ENCODE results near the gene HSD17B1. TPM values are rescaled to one million over a fixed set of nuclear protein-coding genes. Genes with fewer than 3 reads are reported as not detected.
A peak's percentile ranks its signal among the peaks of the same experiment; 100 is the strongest.

Gene HSD17B1
- total RNA-seq, 1 experiment from 2014 or later = 2.3 TPM

DNA sequence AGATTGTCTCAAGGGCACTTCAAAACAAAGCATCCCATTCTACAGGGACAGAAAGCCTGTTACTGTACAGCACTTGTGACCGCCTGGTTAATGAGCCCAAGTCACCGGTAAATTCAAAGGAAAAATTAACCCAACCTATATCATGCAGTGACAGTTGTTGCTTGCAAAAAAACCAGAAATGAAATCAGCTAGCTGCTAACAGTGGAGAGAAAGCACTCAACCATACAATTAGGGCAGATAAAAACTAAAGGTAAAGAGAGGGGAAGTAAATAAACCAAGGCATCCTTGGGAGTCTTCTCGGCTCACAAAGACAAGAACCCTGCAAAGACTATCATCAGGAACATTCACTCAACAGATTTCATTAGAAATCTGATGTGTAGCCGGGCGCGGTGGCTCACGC lies 50.6 kb downstream of the HSD17B1 start:
- Mint-ChIP-seq H3K4me3 (ENCODE audit: unreplicated experiment) (no peak overlapping the region), H3K27me3 (ENCODE audit: insufficient read depth, unreplicated experiment) (no peaks in the 10 kb centered on the region), H3K27ac (ENCODE audit: unreplicated experiment) (no peak overlapping the region), H3K36me3 (ENCODE audit: insufficient read depth, unreplicated experiment) (peaks cover 9% of the 10 kb centered on the region), H3K9me3 (ENCODE audit: unreplicated experiment) (no peaks in the 10 kb centered on the region), H3K4me1 (ENCODE audit: low read depth, unreplicated experiment) (peaks cover 13% of the 10 kb centered on the region)
- no TSS peak for BruUV-seq (replicated peaks)
- H3K27me3 ChIP-seq (replicated peaks; ENCODE audit: control insufficient read depth, insufficient read depth, low read length) = no peaks in the 10 kb centered on the region
- no peaks in the 10 kb centered on the region for H3K9me3 ChIP-seq
- H3K4me1 ChIP-seq = no peaks in the 10 kb centered on the region
- H3K4me3 ChIP-seq (ENCODE audit: low read depth, low read length) = no peak overlapping the region
- no peak for DNase-seq
- CTCF ChIA-PET = no interaction called here
- TF ChIP-seq, protein P1, sequence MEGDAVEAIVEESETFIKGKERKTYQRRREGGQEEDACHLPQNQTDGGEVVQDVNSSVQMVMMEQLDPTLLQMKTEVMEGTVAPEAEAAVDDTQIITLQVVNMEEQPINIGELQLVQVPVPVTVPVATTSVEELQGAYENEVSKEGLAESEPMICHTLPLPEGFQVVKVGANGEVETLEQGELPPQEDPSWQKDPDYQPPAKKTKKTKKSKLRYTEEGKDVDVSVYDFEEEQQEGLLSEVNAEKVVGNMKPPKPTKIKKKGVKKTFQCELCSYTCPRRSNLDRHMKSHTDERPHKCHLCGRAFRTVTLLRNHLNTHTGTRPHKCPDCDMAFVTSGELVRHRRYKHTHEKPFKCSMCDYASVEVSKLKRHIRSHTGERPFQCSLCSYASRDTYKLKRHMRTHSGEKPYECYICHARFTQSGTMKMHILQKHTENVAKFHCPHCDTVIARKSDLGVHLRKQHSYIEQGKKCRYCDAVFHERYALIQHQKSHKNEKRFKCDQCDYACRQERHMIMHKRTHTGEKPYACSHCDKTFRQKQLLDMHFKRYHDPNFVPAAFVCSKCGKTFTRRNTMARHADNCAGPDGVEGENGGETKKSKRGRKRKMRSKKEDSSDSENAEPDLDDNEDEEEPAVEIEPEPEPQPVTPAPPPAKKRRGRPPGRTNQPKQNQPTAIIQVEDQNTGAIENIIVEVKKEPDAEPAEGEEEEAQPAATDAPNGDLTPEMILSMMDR (IDR thresholded peaks at IDR 0.05; ENCODE audit: insufficient read depth in 1 of 2, low read depth in 1 of 2, low read length in 1 of 2, severe bottlenecking in 1 of 2, unreplicated experiment in 1 of 2) = no peak
- intact Hi-C loops (cut with micrococcal nuclease; ENCODE audit: unreplicated experiment) = no loop called here
- POLR2A ChIA-PET = no interaction called here
- no peaks in the 10 kb centered on the region for H3K36me3 ChIP-seq (ENCODE audit: control insufficient read depth, insufficient read depth, low read length)

Small RNA genes lying within 50 kb of the gene (microRNA-seq; reads per million reads assigned to microRNA genes)
- gene MIR5010 = 18.4 reads per million, percentile 56 among the genes with 10 or more reads in this experiment

Other genes starting within 250 kb of the HSD17B1 start
- 72.1 and 73.7 TPM in 2 replicates for gene STAT3, start 164.5 kb upstream of the HSD17B1 start, total RNA-seq (2022)
- 143 and 173 TPM in 2 replicates for gene CAVIN1, start 129.7 kb upstream of the HSD17B1 start, total RNA-seq (2022)
- 82.8 and 103 TPM in 2 replicates for gene ATP6V0A1, start 94.0 kb upstream of the HSD17B1 start, total RNA-seq (2022)
- 28.7 and 29.2 TPM in 2 replicates for gene NAGLU, start 16.7 kb upstream of the HSD17B1 start, total RNA-seq (2022)
- 128 and 138 TPM in 2 replicates for gene COASY, start 9.2 kb downstream of the HSD17B1 start, total RNA-seq (2022)
- 37.5 and 41.2 TPM in 2 replicates for gene MLX, start 14.2 kb downstream of the HSD17B1 start, total RNA-seq (2022)
- gene PSMC3IP, start 24.8 kb downstream of the HSD17B1 start, total RNA-seq (2022) = 24.7 and 25.2 TPM in 2 replicates
- gene RETREG3, start 56.5 kb downstream of the HSD17B1 start, total RNA-seq (2022) = 58.6 and 59.0 TPM in 2 replicates
- gene TUBG1, start 56.8 kb downstream of the HSD17B1 start, total RNA-seq (2022) = 108 and 112 TPM in 2 replicates
- 23.8 and 26.5 TPM in 2 replicates for gene TUBG2, start 106.4 kb downstream of the HSD17B1 start, total RNA-seq (2022)
- gene PLEKHH3, start 124.1 kb downstream of the HSD17B1 start, total RNA-seq (2022) = 25.3 and 26.2 TPM in 2 replicates
- 1.6 and 3.2 TPM in 2 replicates for gene CCR10, start 128.9 kb downstream of the HSD17B1 start, total RNA-seq (2022)
- gene CNTNAP1, start 129.6 kb downstream of the HSD17B1 start, total RNA-seq (2022) = 7.2 and 7.5 TPM in 2 replicates
- gene EZH1, start 192.1 kb downstream of the HSD17B1 start, total RNA-seq (2022) = 16.9 and 18.0 TPM in 2 replicates
- 21.4 and 24.3 TPM in 2 replicates for gene RAMP2, start 208.3 kb downstream of the HSD17B1 start, total RNA-seq (2022)
- 96.0 and 103 TPM in 2 replicates for gene VPS25, start 220.5 kb downstream of the HSD17B1 start, total RNA-seq (2022)
- 3.3 and 4.1 TPM in 2 replicates for gene WNK4, start 227.7 kb downstream of the HSD17B1 start, total RNA-seq (2022)
- gene COA3, start 245.8 kb downstream of the HSD17B1 start, total RNA-seq (2022) = 63.5 and 63.6 TPM in 2 replicates
- gene CNTD1, start 245.9 kb downstream of the HSD17B1 start, total RNA-seq (2022) = 1.7 and 2.2 TPM in 2 replicates